Stimulated activated CD8-positive, alpha-beta memory T cell treated with anti-CD3 and anti-CD28 coated beads, Interleukin-7, amount 100 ng/mL, for 48 hours (primary cell): ENCODE results near the gene GPR39.

ENCODE experiments used
- DNase-seq, 2 donors: peaks; one replicate each; pipeline ENCODE4 v3.0.0-alpha.2; 2020; ENCODE audit warnings: low read depth in 1 of 2; ENCODE audit errors: extremely low read depth in 1 of 2

Gene GPR39

DNA sequence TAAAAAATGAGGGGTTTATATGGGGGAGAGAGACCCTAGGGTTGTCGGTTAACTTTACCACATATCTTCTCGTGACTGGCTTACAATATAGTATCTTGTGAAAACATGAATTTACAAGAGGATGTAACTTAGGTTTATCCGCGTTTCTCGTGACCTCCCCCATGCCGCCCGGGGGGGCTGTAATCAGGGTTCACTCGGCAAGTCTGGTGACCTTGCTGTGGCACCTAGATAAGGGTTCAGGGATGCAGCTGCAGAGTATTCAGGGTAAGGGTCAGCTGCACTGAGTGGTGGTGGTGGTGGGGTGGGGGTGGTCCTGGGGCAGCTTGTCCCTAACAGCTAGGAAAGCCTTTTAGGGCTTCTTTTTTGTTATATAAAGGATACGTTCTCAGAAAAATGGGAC, 141.1 kb downstream of the GPR39 start:
- no peak for DNase-seq

GRCh38 chr2:132559326-132559725, 142.7 kb downstream of the GPR39 start:
- DNase-seq: no peak

DNA sequence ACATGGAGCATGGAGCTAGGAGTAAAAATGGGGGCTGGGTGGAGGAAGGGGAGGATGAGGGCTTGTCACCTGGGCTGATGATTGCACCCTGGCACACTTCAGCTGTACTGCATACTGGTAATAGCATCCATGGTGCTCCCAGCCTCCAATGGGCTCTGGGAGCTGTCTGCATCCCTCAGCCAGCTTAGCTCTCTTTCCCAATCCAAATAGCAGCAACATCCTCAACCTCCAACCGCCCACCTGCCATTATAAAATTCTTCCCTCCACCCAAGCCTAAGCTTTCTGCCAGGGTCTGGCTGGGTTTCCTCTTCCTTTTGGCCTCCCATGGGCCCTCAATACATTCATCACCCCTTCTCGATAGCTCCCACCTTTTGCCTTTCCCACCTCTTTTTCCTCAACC, 143.3 kb downstream of the GPR39 start:
- DNase-seq: no peak

DNA sequence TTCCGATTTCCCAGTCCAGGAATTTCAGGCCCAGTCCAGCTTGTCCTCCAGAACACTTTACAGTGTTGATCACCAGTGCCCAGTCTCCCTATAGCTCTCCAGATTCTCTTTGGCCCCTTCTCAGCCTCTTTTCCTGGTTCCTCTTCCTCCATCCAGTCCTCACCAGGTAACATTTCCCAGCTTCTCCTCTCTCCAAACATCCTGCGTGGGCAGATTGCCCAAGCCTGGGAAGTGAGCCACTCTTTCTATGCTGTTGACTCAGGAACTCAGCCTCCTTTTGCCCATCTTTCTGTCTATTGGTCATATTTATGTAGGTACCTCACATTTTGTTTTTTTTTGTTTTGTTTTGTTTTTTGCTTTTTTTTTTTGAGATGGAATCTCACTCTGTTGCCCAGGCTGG, 144.0 kb downstream of the GPR39 start:
- no peak for DNase-seq

GRCh38 chr2:132562245-132562644, 145.6 kb downstream of the GPR39 start:
- no peak for DNase-seq

DNA sequence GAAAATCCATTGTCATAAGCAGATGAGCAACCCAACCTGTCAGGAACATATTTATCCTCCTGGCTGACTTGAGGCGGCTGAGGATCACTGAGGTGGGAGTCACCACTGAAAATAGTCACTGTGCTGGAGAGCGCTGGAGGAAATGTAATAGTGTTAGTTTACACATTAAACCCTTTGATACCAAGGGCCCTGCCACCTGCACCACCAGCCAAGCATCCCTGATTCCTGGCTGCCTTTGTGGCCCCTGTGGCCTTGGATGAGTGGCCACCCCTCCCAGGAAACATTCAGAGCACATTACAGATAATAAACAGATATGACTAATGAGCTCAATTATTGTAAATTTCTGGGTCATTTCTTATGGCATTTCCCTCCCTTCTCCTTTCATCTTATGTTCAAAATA, 147.5 kb downstream of the GPR39 start:
- no peak for DNase-seq

- DNase-seq: no peak
These were observed 149.8 kb downstream of the GPR39 start for GRCh38 chr2:132566379-132566778.

- no peak for DNase-seq
These were observed 151.1 kb downstream of the GPR39 start for GRCh38 chr2:132567682-132568081.

- no peak for DNase-seq
These were observed 152.1 kb downstream of the GPR39 start for GRCh38 chr2:132568656-132569055.

DNA sequence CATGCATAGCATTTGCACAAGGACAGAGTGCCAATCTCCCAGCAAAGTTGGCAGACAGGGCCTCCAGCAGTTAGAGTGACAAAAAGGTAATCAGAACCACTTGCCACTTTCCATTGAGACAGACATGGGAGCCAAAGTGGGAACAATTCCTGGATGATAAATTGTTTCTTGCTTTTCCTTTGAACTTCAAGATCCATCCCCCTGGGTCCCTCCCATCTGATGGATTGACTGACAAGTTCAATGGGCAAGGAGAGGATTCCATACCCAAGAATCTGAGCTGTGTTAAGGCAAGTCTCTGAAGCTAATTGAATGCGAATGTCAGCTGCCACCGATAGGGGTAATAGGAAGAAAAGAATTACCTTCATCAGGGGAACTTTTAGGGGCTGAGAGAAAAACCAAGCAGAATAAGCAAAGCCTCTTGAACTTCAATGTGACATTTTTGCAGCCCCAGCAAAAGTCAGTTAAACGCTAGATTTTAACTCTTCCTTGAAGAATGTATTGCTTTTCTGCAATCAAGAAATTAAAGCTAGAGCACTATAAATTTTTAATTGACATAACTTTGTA, 156.9 kb downstream of the GPR39 start:
- DNase-seq: no peak

GRCh38 chr2:132577686-132578085, 161.1 kb downstream of the GPR39 start:
- no peak for DNase-seq

DNA sequence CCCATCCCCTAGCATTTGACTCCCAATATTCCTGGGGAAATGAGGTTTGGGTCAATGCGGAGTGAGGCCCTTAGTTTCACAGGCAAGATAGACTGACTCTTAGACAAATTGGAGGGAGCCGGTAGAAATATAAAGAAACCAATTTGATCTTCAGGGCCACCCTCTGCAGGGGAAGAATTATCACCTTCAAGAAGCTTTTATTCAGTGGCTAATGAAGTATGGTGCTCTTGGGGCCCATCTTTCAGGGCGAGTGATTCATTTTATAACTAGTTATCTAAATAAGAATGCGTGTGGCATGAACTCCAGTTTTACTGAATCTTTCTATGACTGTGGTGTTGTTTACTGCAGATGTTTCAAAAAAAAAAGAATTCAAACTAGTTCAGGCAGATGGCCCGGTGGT, 165.0 kb downstream of the GPR39 start:
- DNase-seq: no peak

DNA sequence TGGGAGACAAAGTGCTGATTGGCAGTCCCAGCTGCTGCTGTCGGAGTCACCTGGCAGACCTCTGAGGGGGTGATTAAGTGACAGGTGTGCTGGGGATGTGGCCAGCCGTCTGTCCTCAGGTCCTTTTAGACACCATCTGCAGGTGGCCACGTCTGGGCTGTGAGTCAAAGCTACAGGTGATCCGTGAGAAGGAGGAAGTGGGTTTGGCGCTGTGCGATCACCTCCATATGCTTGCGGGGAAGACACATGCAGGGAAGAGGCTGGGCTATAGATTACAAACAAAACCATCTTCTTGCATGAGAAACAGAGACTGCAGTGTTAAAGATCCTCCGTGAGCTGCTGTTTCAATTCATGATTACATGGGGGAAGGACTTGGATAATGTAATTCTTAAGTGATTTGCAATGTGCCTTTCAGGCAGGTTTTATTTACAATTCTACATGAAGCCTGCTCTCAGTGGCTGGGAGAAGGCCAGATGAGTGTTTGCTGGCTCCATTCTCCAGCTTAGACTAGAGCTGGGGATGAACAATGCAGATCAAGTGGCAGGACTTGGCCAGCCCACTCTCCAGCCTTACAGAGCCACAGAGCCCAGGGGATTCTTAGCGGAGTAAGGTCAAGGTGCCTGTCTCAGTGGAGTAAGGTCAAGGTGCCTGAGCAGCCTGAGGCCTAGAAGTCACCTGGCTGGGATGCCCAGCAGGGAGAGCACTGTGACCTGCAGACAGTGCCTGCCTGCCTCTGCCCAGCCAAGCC, 165.6 kb downstream of the GPR39 start:
- no peak for DNase-seq

DNA sequence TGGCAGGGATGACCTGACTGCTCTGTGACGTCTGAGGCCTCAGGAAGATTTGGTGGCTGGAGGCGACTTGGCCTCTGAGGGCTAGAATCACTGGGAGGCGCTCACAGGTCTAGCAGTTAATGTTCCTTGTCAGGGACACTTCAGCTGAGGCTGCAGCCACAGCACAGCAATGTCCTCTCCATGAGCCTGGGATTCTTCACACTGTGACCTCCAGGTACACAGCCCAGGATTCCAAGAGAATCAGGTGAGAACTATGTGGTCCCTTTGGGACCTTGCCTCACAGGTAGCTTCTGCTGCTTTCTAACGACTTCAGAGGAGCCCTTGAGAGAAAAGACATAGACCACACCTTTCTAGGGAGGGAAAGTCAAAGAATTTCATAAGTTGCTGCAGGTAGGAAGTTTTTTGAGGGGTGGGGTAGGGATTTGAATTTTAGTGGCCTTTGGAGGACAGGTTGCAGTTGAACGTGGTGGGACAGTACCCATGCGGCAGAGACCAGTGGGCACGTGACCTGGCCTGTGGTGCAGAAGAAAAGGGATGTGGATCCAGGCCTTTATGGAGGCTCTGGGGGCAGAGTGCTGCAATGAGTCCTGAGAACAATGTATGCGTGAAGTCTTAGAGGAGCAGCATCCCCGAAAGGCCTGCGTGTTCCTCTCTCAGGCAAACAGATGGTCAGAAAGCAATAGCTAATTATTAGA, 167.2 kb downstream of the GPR39 start:
- no peak for DNase-seq

DNA sequence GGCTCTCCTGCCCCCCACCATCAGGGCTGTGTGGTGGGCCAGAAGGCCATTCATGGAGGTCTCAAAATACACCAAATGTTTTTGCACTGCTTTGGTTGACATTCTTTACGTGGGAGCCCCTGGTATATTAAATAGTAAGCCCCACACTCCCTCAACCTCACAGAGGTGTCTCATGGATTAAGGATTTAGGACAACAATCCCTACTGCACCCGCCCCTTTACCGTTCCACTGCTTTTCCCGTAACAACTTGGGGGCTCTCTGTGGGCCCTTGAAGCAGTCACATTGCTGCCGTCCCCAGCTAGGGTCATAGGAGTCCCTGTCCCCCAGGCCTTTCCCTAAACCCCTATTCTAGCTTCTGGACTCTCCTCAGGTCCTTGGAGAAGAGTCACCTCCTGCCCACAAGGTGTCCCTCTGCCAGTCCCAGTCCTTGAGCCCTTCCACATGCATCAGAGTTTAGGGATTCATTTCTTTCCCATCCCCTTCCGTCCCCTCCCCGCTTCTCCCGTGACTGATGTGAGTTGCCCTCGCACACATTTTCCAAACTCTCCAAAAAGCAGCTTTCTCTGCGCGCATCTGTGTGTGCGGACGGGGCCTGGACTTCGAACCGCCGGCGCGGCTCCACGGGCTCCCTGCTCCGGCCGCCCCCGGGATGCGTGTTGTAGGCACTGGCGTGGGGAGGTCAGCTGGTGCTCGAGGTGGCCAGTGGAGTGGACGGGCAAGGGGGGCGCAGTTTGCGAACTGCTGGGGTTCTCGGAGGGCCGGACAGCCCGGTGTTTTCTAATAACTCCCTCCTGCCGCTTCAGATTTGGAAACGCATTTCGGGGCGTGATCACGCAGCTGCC, 168.6 kb downstream of the GPR39 start:
- no peak for DNase-seq

DNA sequence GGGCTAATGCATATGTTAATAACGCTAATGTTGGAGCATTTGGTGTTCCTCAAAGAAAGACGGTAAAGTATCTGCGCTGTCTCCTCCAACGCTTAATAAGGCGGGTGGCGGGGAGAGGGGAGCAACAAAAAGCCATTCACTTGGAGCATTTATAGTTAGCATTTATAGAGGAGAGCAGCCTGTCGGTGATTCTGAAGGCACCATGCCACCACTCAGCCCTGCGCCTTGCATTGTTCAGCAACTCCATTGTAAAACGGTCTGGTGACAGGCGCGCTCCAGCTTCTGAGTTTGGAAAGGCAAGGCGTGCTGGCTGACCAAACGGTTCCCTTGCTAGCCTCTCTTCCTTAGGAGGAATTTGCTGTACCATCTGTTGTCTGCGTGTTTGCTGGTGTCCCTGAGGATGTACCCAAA, 169.5 kb downstream of the GPR39 start:
- no peak for DNase-seq

DNA sequence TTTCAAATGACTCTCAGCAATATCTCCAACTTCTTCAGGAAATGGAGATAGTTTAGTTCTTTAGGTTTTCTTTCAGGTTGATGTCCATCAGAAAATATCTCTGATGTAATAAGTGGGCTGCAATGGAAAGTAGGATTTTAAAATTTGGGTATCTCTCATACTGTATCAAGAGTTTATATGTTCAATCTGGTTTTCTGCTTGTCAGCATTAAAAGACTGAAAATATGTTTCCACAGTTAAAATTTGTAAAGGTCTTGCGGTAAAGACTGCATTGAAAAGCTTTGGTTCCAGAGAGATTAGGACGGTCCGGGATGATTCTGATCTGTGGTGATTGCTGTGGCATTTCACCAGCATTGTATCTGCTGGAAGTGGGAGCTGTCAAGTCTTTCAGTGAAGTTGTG, 170.2 kb downstream of the GPR39 start:
- DNase-seq: no peak

GRCh38 chr2:132588576-132588975, 172.0 kb downstream of the GPR39 start:
- no peak for DNase-seq

DNA sequence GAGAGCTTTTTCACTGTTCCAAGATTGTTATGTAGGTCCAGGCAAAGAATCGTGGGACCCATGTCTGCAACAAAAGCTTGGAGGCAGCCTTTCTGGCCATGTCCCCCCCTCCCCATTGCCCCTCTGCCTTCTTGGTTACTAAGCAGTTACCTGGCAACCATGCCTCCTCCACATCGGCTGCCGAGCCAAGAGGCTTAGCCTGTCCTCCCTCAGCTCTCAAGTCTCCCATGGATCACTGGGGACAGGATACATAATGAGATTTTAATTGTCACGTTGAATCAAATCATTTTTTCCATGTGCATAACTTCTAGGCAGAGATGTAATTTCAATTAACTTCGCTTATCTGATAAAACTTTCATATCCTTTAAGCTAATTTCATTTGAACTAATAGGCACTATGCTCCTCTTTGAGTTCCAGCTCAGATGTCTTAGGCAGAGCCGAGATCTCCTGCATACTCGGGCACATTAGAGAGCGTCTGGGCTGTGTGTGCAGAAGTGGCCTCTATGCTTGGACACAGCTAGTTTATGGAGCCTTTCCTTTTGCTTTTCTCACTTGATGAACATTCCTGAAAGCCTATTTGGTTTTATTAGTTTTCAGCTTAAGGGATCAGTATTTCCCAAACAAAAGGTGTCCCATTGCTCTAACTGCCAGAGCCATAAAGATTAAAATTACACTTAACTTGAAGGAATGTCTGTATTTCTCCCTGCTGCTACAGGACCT, 172.7 kb downstream of the GPR39 start:
- DNase-seq: no peak

DNA sequence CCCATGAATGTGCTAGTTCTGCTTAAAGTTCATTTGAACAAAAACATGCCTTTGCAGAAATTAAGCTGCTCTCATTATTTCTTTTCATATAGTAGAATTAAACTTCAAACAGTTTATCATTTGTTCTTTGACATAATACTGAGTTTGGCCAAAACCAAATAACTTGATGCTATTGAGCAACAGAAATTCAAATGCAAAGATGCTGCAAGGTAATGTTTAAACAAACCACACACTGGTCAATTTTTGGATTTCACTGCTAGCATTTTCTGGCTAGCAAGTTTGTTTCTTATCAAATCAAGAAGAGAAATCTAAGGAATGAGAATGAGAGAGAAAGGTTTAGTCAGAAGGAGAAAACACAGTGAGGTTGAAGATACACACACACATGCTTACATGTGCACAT, 173.4 kb downstream of the GPR39 start:
- no peak for DNase-seq

- DNase-seq: no peak
These were observed 176.6 kb downstream of the GPR39 start for GRCh38 chr2:132593171-132593570.
